Activated CD8-positive, alpha-beta memory T cell treated with anti-CD3 and anti-CD28 coated beads, Interleukin-2, amount 50 U/mL, for 4 hours (primary cell): Measurements from ENCODE around the gene ATXN10.
"Not testable (repeated sequence)": the region's sequence is repeated elsewhere in the genome, so short reads cannot be mapped to it uniquely, and the experiment has no call there.

Source experiments
- DNase-seq: peaks from one replicate; pipeline ENCODE4 v3.0.0-alpha.2; 2020

Gene ATXN10

GRCh38 chr22:45671783-45672563 lies at the start of gene ATXN10:
Gene ATXN10, plus strand, starts transcription at chr22:45671834. Its CDS starts 230 bp downstream, at chr22:45672064.
- DNase-seq = peak; percentile 73

- no peak for DNase-seq
These were observed 49.6 kb upstream of the ATXN10 start for GRCh38 chr22:45621836-45622600.

DNA sequence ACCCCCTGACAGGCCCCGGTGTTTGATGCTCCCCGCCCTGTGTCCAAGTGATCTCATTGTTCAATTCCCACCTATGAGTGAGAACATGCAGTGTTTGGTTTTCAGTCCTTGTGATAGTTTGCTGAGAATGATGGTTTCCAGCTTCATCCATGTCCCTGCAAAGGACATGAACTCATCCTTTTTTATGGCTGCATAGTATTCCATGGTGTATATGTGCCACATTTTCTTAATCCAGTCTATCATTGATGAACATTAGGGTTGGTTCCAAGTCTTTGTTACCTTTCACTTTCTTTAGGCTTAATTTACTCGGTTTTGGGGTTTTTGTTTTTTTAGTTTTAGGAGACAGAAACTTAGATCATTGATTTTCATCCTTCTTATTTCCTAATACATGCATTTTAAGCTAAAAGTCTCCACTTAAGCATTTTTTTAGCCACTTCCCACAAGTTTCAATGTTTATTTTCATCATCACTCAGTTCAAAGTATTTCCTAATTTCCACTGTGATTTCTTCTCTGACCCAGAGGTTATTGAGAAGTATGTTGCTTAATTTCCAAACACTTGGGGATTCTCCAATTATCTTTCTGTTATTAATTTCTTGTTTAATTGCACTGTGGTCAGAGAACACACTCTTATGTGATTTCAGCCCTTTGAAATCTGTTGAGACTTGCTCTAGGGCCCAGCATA lies 48.0 kb upstream of the ATXN10 start:
- DNase-seq = not testable (repeated sequence)

GRCh38 chr22:45626198-45626651 lies 45.4 kb upstream of the ATXN10 start:
- no peak for DNase-seq

DNA sequence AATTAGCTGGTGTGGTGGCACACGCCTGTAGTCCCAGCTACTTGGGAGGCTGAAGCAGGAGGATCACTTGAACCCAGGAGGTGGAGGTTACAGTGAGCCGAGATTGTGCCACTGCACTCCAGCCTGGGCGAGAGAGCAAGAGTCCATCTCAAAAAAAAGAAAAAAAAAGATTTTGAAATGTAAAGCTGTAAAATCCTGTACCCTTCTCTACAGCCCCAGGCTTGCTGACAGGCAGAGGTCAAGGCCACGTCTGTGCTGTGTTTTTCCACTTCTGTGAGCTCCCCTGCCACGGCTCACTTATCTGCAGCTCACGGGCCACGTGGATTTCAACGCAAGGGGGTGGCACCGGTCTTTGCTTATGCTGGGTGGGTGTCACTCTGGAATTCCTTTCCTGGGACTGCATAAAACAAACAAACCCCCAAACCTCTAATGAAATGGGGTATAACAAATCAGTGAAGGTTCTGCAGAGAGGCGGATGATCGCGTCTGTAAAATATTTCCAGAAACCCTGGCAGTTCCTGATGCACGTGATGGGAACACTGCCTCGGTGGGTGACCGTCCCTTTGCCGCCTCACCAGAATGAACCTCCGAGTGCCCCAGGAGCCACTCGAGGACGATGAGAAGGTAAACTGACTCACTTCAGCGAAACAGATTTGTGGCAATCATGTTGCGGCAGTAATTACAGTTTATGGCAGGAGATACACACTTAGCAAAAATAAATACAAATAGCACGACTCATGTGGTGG lies 44.0 kb upstream of the ATXN10 start:
- DNase-seq = no peak

- no peak for DNase-seq
These were observed 43.1 kb upstream of the ATXN10 start for GRCh38 chr22:45628515-45628914.

DNA sequence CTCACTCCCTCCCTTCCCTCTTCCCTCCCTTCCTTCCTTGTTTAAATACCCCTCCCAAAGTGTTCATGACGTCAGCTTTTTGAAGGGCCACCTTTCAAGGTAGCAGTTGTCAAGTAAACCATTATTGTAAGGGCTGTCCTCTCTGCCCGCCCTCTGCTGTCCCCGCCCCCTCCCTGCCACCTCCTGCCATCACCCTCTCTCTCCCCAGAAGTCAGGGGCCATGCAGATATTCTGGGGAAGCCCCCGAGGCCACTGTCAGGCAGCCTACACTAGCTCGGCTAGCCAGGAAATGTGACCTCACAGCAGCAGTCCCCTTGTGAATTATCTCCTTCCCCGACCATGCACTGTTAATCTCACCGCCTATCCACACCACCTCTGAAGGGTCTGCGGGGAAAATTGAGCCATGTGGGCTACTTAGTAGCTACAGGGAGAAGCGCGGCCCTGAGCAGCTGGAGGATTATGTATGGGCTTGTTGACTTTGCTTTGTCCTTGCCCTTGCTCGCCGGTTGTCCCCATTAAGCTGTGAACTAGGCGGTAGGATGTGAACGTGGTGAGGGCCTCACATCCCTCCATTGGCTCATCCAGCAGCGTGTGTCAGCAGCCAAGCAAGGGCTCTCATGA lies 42.1 kb upstream of the ATXN10 start:
- no peak for DNase-seq

- DNase-seq = no peak
These were observed 41.2 kb upstream of the ATXN10 start for GRCh38 chr22:45630436-45630835.

GRCh38 chr22:45631140-45631840 lies 40.3 kb upstream of the ATXN10 start:
- no peak for DNase-seq

GRCh38 chr22:45631841-45632238 lies 39.8 kb upstream of the ATXN10 start:
- DNase-seq = no peak

DNA sequence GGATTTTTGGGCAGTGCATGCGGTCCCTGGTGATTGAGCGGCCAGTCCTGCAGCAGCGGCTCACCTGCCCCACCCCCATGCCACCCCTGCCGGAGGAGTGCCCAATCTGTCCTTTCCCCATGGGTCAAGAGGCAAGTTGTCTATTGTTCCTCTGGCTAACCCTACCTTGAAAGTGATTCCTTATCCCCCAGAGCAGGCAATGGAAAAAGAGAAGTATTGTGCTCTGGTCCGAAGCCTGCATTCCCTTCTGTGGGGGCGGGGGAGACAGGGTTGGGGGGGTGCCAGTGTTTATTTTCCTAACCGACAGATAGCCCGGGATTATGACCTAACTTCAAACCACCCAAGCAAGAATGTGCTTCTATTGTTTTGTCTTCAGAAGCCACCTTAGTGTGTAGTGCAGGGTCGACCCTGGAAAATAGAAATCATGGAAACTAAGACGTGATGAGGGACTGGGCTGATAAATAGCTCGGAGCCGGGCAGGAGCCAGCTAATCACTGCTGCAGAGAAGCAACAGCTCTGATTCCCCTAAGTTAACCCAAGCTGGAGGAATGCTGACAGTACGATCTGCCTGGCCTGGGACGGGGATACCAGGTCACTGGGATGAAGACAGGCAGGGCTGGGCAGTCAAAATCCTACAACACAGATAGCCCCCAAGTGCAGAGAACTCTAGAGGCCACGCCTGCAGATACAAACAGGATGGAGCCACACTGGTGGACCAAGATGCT lies 38.7 kb upstream of the ATXN10 start:
- DNase-seq = no peak

DNA sequence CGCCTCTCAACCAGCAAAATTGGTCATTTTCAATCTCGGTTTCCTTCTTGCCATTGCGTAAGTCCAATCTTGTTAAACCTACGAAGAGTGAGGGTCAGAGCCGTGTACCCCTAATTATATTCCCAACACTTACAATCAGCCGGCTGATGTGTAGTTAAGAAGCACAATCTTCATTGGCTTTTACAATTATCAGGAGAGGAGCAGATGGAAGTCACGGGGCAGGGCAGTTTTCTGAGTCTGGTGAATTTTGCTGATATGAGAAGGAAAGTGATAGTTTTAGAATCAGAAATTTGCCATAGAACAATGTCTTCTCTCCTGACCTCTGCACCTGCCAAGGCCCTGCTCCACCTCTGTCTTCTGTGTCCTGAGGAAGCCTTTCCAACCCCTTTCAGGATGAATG lies 35.0 kb upstream of the ATXN10 start:
- no peak for DNase-seq

DNA sequence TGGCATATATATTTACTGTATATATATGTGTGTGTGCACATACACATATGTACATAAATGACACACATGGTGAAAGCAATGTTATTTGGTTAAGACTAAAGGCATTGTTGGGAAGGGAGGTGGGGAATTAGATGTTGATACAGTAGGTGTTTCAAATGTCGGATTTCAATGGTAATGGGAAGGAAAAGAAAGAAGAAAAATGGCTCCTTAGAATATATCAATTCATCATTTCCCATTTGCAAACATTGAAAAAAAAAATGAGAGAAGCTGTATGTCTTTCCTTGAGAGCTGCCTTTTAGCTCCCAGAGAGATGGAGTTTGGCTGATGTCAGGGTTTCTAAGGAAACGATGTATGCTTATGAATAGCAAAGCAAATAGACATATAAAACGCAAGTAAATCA lies 33.4 kb upstream of the ATXN10 start:
- DNase-seq = no peak

GRCh38 chr22:45638834-45639746 lies 32.5 kb upstream of the ATXN10 start:
- DNase-seq = no peak

DNA sequence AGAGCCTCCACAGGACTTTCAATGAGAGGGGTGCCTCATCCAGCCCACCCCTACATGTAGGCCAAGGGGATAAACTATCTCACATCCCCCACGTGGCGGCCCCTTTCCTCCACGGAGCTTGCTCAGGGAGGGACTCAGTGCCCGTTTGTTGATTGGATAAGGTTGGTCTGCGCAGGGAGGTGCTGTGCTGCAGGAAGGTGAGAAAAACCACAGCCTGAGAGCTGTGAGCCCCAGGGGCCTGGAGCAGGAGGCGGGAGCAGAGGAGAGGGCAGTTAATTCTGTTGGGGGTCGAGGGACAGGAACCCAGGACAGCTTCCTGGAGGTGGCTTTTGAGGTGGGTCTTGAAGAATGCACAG lies 31.9 kb upstream of the ATXN10 start:
- DNase-seq = no peak

DNA sequence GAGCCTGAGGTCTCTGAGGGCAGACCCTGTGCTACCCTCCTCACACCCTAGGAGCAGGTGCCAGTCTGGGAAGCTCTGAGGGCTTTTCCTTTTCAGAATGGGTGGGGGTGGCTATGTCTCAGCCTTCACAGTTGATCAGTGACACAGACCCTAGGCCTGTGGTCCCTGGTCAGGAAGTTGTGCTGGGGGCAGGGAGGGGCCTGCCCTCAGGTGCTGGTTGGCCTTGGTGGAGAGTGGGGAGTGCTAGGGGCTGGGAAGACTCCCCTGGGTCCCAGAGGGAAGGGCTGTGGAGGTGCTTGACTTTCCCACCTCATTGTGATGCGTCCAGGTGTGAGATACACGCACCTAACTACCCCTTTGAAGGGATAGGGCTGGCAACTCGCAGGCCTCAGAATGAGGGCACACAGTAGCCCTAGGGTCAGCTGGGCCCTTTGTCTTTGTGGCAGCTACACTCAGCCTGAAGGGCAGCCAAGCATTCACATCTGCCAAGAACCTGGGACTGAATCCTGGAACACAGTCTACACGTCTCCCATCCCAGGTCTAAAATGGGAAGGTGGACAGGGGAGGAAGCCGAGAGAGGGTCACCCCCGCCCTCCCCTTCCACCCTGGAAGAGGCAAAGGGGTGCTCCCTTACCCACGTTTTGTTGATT lies 31.2 kb upstream of the ATXN10 start:
- no peak for DNase-seq

DNA sequence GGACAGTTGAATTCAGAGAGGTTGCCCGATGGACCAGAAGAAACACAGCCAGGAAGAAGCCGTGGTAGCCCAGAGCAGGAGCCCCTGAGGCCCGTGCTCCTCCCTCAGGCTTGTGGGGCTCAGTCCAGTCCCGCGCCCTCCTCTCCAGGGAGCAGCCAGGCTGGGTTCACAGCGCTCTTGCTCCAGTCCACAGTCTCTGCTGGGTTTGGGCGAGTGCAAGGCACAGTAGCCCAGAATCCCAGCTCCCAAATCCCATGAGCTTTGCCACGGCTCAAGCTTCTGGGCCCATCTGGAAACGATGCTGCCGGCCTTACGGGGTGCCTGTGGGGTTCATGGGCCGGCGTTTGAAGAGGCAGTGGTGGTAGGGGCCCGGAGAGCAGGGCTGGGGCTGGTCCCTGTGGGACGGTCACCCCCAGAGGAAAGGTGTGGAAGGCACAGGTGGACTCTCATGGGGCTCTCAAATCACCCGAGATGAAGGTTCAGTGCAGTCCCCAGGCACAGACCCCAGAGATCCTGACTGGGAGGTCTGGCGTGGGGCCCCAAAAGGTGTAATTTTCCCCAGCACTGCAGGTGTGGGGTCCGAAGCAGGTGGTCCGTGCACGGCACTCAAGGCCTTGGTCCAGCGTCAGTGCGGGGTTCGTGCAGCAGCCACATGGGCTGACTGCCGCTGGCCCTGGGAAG lies 30.6 kb upstream of the ATXN10 start:
- DNase-seq = no peak

GRCh38 chr22:45642986-45643385 lies 28.6 kb upstream of the ATXN10 start:
- DNase-seq = no peak

DNA sequence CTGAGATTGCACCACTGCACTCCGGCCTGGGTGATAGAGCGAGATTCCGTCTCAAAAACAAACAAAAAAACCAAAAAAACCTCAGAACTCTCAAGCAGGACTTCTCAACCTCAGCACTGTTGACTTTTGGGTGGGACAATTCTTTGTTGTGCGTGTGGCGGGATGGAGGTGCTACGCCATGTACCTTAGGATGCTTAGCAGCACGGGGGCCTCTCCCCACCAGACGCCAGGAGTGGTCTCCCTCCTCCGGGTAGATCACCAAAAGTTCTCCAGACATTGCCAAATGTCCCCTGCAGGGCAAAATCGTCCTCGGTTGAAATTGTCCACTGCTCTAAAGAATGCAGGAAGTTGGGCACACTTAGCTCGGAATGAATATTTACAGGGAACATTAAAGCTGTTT lies 26.9 kb upstream of the ATXN10 start:
- DNase-seq = no peak
